ENCODE data around the gene NCOA7.
A peak's percentile ranks its signal among the peaks of the same experiment; 100 is the strongest.
"Not testable (repeated sequence)": the region's sequence is repeated elsewhere in the genome, so short reads cannot be mapped to it uniquely, and the experiment has no call there.

NCOA7 gene

GRCh38 chr6:125869427-125869826 lies 78.7 kb downstream of the NCOA7 start:
- no peak for DNase-seq (ENCODE audit: low read depth in 2 of 2)

- no peak for DNase-seq (ENCODE audit: low read depth in 2 of 2)
Observed at GRCh38 chr6:125871365-125871764, 80.6 kb downstream of the NCOA7 start.

- DNase-seq (ENCODE audit: low read depth in 2 of 2), result no peak
Observed at GRCh38 chr6:125872259-125872921, 81.6 kb downstream of the NCOA7 start.

- DNase-seq (ENCODE audit: low read depth in 2 of 2), result no peak
Observed at GRCh38 chr6:125882243-125882642, 91.5 kb downstream of the NCOA7 start.

GRCh38 chr6:125884634-125885371 lies 94.0 kb downstream of the NCOA7 start:
- DNase-seq (ENCODE audit: low read depth in 2 of 2), result no peak

DNA sequence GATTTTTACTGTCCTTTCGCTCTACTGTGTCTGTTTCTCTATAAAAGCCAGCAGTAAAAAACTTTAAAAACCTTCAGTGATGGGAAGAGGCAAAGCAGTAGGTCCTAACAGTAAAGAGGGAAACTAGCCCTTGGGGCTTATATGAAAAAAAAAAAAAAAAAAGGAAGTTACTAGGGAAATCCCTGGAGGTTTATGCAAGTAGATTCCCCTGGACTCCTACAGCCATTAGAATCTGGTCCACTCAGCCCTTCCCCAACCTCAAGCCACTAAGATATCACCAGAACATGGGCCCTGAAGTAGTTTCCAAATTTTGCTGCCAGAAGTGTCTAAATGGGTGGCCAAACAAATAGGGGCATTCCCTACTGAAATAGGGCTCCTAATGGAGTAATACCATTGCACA lies 95.3 kb downstream of the NCOA7 start:
- no peak for DNase-seq (ENCODE audit: low read depth in 2 of 2)

DNA sequence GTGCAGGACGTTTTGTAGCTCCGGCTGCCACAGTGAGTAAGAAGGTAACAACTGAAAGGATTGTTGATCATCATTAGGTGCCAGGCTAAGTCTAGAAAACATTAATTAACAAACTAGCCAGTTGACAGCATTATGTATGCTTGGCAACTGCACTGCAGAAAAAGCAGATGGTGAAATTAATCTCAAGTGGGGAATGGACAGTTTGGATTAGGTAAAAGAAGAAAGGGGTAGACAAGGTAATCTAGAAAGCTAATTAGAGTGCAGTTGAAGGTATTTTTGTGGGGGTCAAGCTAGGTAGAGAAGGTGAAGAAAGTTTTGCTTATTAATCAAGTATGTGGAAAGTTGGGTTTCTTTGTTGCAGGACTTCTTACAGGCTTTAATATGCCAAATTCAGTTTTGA lies 96.2 kb downstream of the NCOA7 start:
- DNase-seq (ENCODE audit: low read depth in 2 of 2), result no peak

- DNase-seq (ENCODE audit: low read depth in 2 of 2), result no peak
Observed at GRCh38 chr6:125887372-125887771, 96.6 kb downstream of the NCOA7 start.

DNA sequence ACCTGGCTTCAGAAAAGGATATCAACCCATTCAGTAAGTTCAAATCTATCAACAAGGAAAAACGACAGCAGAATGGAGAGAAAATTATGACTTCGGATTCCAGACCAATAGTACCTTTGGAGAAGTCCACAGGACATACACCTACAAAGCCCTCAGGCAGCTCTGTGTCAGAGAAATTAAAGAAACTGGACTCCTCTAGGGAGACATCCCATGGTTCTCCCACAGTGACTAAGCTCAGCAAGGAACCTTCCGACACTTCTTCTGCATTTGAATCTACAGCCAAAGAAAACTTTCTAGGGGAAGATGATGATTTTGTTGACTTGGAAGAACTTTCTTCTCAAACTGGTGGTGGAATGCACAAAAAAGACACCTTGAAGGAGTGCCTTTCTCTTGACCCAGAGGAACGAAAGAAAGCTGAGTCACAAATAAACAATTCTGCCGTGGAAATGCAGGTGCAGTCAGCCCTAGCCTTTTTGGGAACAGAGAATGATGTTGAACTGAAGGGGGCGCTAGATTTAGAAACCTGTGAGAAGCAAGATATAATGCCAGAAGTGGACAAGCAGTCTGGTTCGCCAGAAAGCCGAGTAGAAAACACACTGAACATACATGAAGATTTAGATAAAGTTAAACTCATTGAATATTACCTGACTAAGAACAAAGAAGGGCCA lies 98.4 kb downstream of the NCOA7 start:
- no peak for DNase-seq (ENCODE audit: low read depth in 2 of 2)

GRCh38 chr6:125899726-125900182 lies 109.0 kb downstream of the NCOA7 start:
- no peak for DNase-seq (ENCODE audit: low read depth in 2 of 2)

- DNase-seq (ENCODE audit: low read depth in 2 of 2), result no peak
Observed at GRCh38 chr6:125904871-125905270, 114.1 kb downstream of the NCOA7 start.

GRCh38 chr6:125906158-125906998 lies 115.6 kb downstream of the NCOA7 start:
- no peak for DNase-seq (ENCODE audit: low read depth in 2 of 2)

DNA sequence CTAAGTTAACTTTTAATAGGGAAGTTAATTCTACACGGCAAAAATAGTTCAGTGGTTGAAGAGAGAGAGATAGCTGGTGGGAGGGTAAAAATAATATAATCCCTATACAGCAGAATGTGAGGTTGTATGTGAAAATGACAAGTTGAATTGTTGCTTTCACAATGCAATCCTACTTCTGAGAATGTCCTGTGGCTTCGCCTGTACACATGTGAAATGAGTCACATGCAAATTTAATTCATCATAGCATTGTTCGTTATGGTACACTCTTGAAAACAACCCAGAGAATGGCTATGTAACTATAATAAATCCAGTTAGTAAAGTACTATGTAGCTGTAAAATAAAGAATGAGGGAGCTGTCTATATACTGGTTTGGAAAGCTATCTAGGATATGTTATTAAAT lies 119.8 kb downstream of the NCOA7 start:
- DNase-seq (ENCODE audit: low read depth in 2 of 2), result peak; percentile 20 to 32

GRCh38 chr6:125911051-125911451 lies 120.3 kb downstream of the NCOA7 start:
- DNase-seq (ENCODE audit: low read depth in 2 of 2), result not testable (repeated sequence)

GRCh38 chr6:125912430-125912829 lies 121.7 kb downstream of the NCOA7 start:
- DNase-seq (ENCODE audit: low read depth in 2 of 2), result not testable (repeated sequence)

DNA sequence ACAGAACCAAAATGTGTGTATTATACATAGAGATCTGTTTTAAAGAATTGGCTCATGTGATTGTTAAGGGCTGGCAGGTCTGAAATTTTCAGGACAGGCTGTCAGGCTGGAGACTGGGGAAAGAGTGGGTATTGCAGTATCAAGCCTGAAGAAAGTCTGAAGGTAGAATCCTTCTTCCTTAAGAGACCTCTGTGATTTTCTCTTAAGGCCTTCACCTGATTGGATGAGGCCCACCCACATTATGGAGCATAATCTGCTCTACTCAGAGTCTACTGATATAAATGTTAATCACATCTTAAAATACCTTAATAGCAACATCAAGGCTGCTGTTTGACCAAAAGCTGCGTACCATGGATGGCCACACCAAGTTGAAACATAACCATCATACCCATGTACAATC lies 122.4 kb downstream of the NCOA7 start:
- DNase-seq (ENCODE audit: low read depth in 2 of 2), result no peak

GRCh38 chr6:125913864-125914351 lies 123.1 kb downstream of the NCOA7 start:
- DNase-seq (ENCODE audit: low read depth in 2 of 2), result peak; percentile 91 to 92

DNA sequence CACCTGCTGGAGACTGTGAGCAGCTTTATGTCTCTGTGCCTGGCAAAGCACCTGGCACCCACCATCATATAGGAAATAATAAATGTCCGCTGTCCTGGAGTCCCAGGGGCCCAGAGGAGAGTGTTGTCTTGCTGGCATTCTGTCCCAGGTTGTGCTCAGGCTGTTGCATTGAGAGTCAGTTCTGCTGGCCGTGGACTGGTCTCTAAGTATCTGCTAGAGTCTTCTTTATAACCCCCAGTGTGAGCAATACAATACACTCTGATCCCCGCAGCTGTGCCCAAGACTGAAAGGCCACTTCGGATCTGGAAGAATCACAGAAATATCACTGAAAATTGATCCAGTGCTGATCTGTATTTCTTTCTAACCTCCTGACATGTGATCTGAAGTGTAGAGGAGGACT lies 127.5 kb downstream of the NCOA7 start:
- no peak for DNase-seq (ENCODE audit: low read depth in 2 of 2)

DNA sequence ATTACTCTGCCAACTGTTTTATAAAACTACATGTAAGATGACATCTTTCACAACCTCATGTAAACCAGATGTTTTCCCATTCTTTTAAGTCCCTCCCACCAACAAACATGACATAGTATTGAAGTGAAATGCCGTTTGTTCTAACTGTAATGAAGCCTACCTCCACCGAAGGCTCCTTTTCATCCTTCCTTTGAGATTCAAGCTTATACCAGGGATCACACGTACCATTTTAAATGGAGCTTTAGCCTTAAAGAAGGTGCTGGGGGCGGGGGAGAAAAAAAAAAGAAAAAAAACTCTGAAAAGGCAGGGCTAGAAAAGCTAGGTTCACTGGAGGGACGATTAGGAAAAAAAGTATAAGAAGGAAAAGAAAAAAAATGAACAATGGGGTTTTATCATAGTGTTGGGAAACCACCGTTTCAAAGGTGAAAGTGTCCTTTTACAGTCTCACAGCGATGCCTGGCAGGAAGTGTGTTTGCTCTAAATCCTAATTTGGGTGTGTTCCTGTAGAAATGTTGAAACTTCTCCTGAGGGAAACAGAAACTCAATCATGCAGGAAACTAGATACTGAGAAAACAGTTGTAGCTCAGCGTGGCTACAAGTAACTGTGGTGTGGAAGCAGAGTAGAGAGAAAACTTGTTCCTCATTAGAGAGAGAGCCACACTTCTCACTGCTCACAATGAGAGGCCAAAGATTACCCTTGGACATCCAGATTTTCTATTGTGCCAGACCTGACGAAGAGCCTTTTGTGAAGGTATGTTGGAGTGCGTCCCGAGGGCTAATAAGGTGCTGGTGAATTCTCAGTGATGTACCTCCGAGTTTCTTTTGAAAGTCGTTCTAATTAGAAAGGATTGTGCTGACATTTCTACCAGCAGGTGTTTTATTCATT lies 128.2 kb downstream of the NCOA7 start:
- DNase-seq (ENCODE audit: low read depth in 2 of 2), result peak; percentile 32 to 35

GRCh38 chr6:125919618-125920017 lies 128.9 kb downstream of the NCOA7 start:
- DNase-seq (ENCODE audit: low read depth in 2 of 2), result no peak

Measured in fibroblast of skin of left quadriceps (primary cell).